CD1c-positive myeloid dendritic cell (primary cell): ENCODE measurements around the gene CNTFR.

Experiments used
- DNase-seq: peaks from one replicate; pipeline ENCODE4 v3.0.0-alpha.2; 2016; ENCODE audit errors: extremely low spot score

Gene CNTFR

GRCh38 chr9:34620061-34620994, 30.8 kb upstream of the CNTFR start, which contains the start of gene DCTN3:
Gene DCTN3 (minus strand): TSS chr9:34620495. CDS start chr9:34620464, 31 bp downstream.
- peak; percentile 97 for DNase-seq

- DNase-seq = no peak
Measured at GRCh38 chr9:34615132-34615531, 25.6 kb upstream of the CNTFR start.

- peak; percentile 88 for DNase-seq
Measured at GRCh38 chr9:34612788-34613390, 23.4 kb upstream of the CNTFR start.

GRCh38 chr9:34611811-34612787, 22.6 kb upstream of the CNTFR start, which contains the start of gene RPP25L:
Gene RPP25L (minus strand): TSS chr9:34612097. CDS start chr9:34611296, 801 bp downstream.
- DNase-seq = peak; percentile 96

GRCh38 chr9:34611251-34611810, 21.8 kb upstream of the CNTFR start:
- no peak for DNase-seq

DNA sequence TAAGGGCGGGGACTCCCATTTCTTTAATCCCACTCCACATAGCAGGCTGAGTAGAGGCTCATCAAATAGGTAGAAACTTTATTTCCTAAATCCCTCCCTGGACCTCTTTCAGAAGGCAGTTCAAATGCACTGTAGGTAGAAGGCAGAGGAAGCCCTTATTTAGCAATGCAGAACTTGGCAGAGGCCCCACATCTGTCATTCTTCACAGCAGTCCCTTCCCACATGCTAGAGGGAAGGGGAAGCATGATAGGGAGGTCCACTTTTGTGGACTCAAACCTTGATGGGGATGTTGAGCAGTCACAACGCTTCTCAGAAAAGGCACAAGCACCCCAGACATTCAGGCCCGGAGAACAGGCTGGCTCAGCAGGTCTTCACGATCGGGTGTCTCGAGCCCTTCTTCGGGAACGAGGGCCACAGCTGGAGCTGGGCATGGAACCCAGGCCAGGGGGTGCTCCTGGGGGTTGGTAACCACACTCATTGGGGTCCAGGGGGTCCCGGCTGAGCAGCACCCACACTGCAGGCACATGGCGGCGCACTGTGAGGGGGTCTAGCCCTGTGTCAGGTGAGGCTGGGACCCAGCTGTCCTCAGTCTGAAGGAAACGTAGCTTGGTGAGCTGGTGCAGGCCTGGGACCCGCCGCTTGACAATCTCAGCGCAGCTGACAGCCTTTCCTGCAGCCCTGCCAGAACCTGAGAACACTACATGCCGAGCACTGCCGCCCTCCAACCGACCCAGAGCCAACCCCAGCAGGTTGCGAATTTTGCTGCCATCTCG, 21.1 kb upstream of the CNTFR start:
- peak; percentile 44 for DNase-seq

DNA sequence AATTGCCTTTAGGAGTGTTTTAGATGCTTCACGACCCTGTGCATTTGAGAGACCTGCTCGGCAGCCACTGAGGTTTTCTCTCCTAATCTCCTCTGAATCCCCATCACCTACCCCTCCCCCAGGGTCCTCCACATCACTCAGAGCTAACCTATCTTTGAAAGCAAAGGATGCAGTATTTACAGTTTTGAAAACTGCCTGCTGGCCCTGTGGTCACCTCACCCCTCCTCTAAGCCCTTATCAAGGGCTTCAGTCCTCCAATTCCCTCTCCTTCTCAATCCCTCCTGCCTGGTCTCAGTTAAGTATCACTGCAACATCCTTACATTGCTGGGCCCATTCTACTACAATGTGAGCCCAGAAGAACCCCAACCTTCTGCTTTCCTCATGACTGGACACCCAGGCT, 17.8 kb upstream of the CNTFR start:
- no peak for DNase-seq

DNA sequence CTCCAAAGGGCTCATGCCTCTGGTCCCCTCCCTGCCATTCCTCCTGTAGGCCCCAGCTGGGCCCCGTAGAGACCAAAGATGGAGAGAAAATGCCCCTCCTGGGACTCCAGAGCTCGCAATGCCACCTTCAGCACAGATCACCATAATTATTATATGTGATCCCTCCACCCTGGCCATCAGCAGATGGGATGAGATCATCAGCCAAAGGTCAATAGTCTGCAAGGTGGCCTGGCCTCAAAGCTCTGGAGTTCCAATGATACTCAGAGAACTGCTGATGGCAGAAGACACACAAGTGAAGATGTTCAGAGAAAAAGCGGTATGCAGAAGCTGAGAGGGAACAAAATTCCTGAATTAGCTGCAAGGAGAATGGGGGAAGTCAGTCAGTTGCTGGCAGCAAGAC, 17.4 kb upstream of the CNTFR start:
- DNase-seq = no peak

DNA sequence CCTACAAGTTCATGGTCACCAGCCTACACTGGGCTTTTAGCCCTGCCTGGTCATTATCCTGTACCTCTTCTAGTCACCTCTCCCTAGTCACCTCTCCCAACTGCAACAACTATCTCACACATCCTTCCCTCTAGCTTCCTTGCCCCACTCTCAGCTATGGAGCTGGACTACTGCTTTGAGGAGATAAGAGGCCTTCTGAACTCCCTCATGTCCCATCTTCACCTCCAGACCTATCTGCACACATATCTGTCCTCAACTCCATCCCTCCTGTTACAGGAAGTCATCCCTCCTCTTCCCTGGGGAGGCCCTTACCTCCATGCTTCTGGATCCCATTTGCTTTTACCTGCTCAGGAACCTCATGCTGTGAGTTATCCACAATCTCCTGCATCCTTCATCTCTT, 16.7 kb upstream of the CNTFR start:
- no peak for DNase-seq

DNA sequence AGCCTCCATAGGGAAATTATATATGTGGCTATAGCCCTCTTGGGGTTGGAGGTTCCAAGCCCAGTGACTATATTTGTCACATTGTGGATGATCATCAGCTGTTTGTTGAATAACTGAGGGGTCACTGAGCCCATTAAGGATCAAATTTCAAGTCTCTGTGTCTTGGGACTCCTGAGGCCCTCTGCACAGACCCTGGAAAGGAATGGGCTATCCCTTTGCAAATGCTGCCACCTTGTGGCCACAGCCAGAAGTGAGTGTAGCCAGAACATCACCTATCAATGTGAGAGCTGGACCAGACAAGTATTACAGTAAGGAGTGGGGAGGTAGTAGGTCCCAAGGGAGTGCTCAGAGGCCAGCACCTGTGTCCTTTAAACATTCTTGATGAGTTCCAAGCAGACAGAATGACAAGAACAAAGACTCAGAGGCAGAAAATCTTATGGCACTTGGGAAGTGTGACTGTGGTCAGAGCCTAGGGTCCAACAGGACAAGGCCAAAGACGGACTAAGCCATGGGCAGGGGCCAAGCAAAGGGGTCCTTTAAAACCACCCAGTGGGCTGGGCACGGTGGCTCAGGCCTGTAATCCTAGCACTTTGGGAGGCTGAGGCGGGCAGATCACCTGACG, 14.2 kb upstream of the CNTFR start:
- peak; percentile 84 for DNase-seq

GRCh38 chr9:34601937-34602573, 12.5 kb upstream of the CNTFR start:
- DNase-seq = no peak

GRCh38 chr9:34600908-34601307, 11.4 kb upstream of the CNTFR start:
- DNase-seq = no peak

DNA sequence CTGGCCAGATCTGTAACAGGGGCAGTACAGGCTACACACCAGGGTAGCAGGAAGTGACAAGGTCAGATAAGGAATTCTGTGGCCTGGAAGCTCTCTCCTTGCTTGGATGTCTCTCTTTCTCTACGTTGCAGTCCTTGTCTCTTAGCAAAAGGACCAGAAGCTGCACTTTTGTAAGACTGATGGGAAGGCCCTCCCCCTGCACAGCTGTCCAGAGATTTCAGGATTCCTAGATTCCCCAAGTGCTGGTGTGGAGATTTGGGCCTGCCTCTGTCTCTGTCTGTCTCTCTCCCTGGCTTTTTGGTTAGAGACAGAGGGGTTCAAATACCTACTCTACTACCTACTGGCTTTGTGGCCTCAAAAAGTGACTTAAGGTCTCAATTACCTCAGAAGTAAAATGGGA, 10.0 kb upstream of the CNTFR start:
- no peak for DNase-seq

DNA sequence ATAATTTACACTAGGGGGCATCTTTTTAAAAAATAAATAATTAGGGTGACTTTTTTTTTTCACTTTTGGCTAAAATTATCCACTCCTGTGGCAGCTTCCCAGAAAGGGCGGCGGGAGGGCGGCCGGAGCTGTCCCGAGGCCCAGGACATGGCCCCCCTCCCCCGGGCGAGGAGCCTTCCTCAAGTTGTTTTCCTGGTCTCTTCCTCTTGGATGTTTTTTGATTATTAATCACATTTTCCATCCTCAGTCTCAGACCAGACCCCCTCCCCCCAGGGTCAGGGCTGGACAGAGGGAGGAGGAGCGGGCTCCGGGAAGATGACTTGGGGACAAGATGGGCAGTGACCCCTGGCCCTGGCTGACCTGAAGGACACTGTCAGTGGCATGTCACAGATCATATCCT, 4.7 kb upstream of the CNTFR start:
- DNase-seq = no peak

GRCh38 chr9:34592895-34593601, 3.5 kb upstream of the CNTFR start:
- DNase-seq = peak; percentile 59

GRCh38 chr9:34591917-34592866, 2.7 kb upstream of the CNTFR start:
- peak; percentile 72 for DNase-seq

GRCh38 chr9:34591248-34591916, 1.9 kb upstream of the CNTFR start:
- DNase-seq = peak; percentile 80
